CD4-positive, alpha-beta T cell (primary cell): ENCODE measurements around the gene MTIF3. TPM values are rescaled to one million over a fixed set of nuclear protein-coding genes. Genes with fewer than 3 reads are reported as not detected.

Experiments used
- ATAC-seq: fragments of 200-7000 bp; cut with Tn5 transposase; one replicate; pipeline ENCODE4 v1.10.0; 2022; ENCODE audit warnings: mild to moderate bottlenecking; ENCODE audit not compliant: poor library complexity
- CTCF ChIA-PET: fragments of 350-600 bp; sonication (Branson Sonifier 250); formaldehyde crosslinking; loops from one replicate; lab custom pipeline; 2021; ENCODE audit warnings: antibody characterized with exemption, inconsistent platforms; lab: Charles Lee
- POLR2A ChIA-PET: fragments of 350-600 bp; sonication (Branson Sonifier 250); formaldehyde crosslinking; loops from one replicate; lab custom pipeline; 2021; ENCODE audit warnings: antibody characterized with exemption, inconsistent platforms; lab: Charles Lee
- DNase-seq, 14 experiments: peaks; one replicate each; pipeline ENCODE4 v3.0.0-alpha.2; 2013 to 2020; ENCODE audit warnings: mixed read lengths in 2 of 14
- H3K27ac ChIP-seq, 2 donors: one replicate each; pipeline versions ENCODE4 v1.5.1 to v1.7.0; 2013; ENCODE audit warnings: low read length in 2 of 2, low read depth in 1 of 2, mild to moderate bottlenecking in 1 of 2
- H3K27me3 ChIP-seq, 2 experiments: 1 replicate in 1 of 2; 2 replicates in 1 of 2; pipeline versions ENCODE4 v1.6.1 to v1.7.0; 2013; ENCODE audit warnings: low read length in 2 of 2, control low read depth in 1 of 2, mild to moderate bottlenecking in 1 of 2, moderate library complexity in 1 of 2; ENCODE audit not compliant: insufficient read depth in 2 of 2, control insufficient read depth in 1 of 2
- H3K36me3 ChIP-seq: one replicate; pipeline ENCODE4 v1.6.1; 2013; ENCODE audit warnings: low read length, control low read depth; ENCODE audit not compliant: insufficient read depth
- H3K4me1 ChIP-seq: one replicate; pipeline ENCODE4 v1.6.1; 2013; ENCODE audit warnings: low read length, control low read depth; ENCODE audit not compliant: insufficient read depth
- H3K4me3 ChIP-seq: one replicate; pipeline ENCODE4 v1.5.1; 2013; ENCODE audit warnings: mild to moderate bottlenecking, low read length, moderate library complexity
- H3K9me3 ChIP-seq, 2 experiments: 1 replicate in 1 of 2; 2 replicates in 1 of 2; pipeline versions ENCODE4 v1.6.1 to v1.7.0; 2013; ENCODE audit warnings: low read length in 2 of 2, mild to moderate bottlenecking in 2 of 2, control low read depth in 1 of 2, moderate library complexity in 1 of 2; ENCODE audit not compliant: control insufficient read depth in 1 of 2, insufficient read depth in 1 of 2
- H3K27ac Mint-ChIP-seq: one replicate; pipeline ENCODE4 v1.8.0; 2020; ENCODE audit warnings: mixed read lengths
- H3K27me3 Mint-ChIP-seq: one replicate; pipeline ENCODE4 v1.8.0; 2021; ENCODE audit warnings: mixed read lengths
- H3K36me3 Mint-ChIP-seq: one replicate; pipeline ENCODE4 v1.8.0; 2021; ENCODE audit warnings: low read depth, mixed read lengths
- H3K4me1 Mint-ChIP-seq: one replicate; pipeline ENCODE4 v1.8.0; 2021; ENCODE audit warnings: low read depth, mixed read lengths
- H3K4me3 Mint-ChIP-seq: one replicate; pipeline ENCODE4 v1.8.0; 2020; ENCODE audit warnings: mild to moderate bottlenecking, mixed read lengths
- H3K9me3 Mint-ChIP-seq: one replicate; pipeline ENCODE4 v1.8.0; 2020; ENCODE audit warnings: mixed read lengths
- CTCF ChIP-seq: fragments of 200-600 bp; IDR thresholded peaks from one replicate; pipeline ENCODE4 v1.8.0; 2022; ENCODE audit warnings: antibody characterized with exemption, mild to moderate bottlenecking
- intact Hi-C, 2 experiments: fragments of 100-400 bp; cut with DNase I in 1 of 2; cut with micrococcal nuclease in 1 of 2; formaldehyde crosslinking; loops; one replicate each; pipeline versions ENCODE4 v1.15.1 to v1.9.0; 2023 to 2025; cut with DNase I, micrococcal nuclease
- total RNA-seq, 174 experiments: library from RNA in 2 of 174; stranded (reverse) in 2 of 174; gene quantifications; one replicate each; pipeline ENCODE4 v1.2.3 and lab custom pipeline; 2021 to 2026

MTIF3 gene
- total RNA-seq, 2 experiments from 2014 or later = 13.6 to 14.5 TPM

- Histone ChIP-seq H3K4me3 (no peak overlapping the region), H3K27me3 (no peaks in the 10 kb centered on the region), H3K4me1 (peaks cover 8% of the 10 kb centered on the region), H3K36me3 (no peaks in the 10 kb centered on the region), H3K9me3 (no peaks in the 10 kb centered on the region), H3K27ac (no peak overlapping the region)
- no peaks in the 10 kb centered on the region for H3K27me3 Mint-ChIP-seq
- H3K36me3 Mint-ChIP-seq = no peaks in the 10 kb centered on the region
- intact Hi-C loops = loop anchor here in 1 of 2 experiments (1.0 to 5.0 kb wide), 2 partner anchors 11 to 172 kb away; no protein-coding TSS in a partner anchor
- H3K4me1 Mint-ChIP-seq = no peaks in the 10 kb centered on the region
- TF ChIP-seq CTCF = no peak
- ChIA-PET CTCF (no interaction called here), POLR2A (no interaction called here)
- H3K9me3 Mint-ChIP-seq = no peaks in the 10 kb centered on the region
- no peak for DNase-seq
- H3K27ac Mint-ChIP-seq = no peak overlapping the region
- ATAC-seq = no peak
- H3K4me3 Mint-ChIP-seq = no peak overlapping the region
These were observed 31.0 kb downstream of the MTIF3 start for GRCh38 chr13:27419328-27419727.

DNA sequence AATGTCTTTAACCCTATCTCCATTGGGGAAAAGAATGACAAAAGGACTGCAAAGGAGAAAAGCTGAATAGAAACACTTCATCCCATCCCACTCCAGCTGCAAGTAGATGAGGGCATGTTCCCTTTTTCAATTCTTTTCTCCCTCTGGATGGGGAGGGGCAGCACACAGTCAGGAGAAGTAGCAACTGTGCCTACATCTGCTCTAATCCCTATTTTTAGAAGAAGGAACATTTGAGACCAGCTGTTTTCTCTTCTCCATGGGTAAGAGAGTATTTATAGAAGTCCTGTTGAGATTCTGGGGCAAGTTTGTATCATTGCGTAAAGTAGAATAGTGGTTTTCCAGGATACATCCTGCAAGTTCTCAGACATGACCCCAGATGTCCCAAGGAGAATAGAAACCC is 35.2 kb downstream of the MTIF3 start:
- H3K27ac Mint-ChIP-seq = no peak overlapping the region
- no peaks in the 10 kb centered on the region for H3K36me3 Mint-ChIP-seq
- intact Hi-C loops = loop anchor here in 1 of 2 experiments (5.0 kb wide), 1 partner anchor 168 kb away; no protein-coding TSS in a partner anchor
- H3K9me3 ChIP-seq = no peaks in the 10 kb centered on the region
- H3K4me3 ChIP-seq = no peak overlapping the region
- no peaks in the 10 kb centered on the region for H3K27me3 Mint-ChIP-seq
- no peak overlapping the region for H3K4me3 Mint-ChIP-seq
- peaks cover 0 to 2% of the 10 kb centered on the region in 2 experiments for H3K27me3 ChIP-seq
- DNase-seq (no peak), ATAC-seq (no peak)
- ChIA-PET CTCF (no interaction called here), POLR2A (interaction anchor here (1.8 kb wide), 1 partner anchor 11 kb away, joined by 4 read pairs; no protein-coding TSS in a partner anchor)
- no peaks in the 10 kb centered on the region for H3K36me3 ChIP-seq
- H3K4me1 Mint-ChIP-seq = no peaks in the 10 kb centered on the region
- H3K4me1 ChIP-seq = no peaks in the 10 kb centered on the region
- no peaks in the 10 kb centered on the region for H3K9me3 Mint-ChIP-seq
- H3K27ac ChIP-seq = no peak overlapping the region
- TF ChIP-seq CTCF = no peak

DNA sequence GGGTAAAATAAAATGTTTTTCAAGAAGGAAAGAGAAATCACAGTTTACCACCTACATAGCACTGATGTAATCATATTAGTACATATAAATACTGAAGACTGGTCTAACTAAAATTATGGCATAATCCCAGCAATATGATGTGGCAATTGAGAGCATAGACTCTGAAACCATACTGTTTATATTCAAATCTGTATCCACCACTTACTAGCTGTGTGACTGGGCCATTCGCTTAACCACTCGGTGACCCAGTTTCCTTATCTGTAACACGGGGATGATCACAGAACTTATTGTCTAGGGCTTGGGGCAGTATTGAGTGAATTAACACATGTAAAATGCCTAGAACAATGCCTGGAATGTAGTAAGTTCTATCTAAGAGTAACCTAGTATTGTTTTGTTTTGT is 39.0 kb downstream of the MTIF3 start:
- Mint-ChIP-seq H3K4me3 (no peak overlapping the region), H3K36me3 (no peaks in the 10 kb centered on the region), H3K4me1 (no peaks in the 10 kb centered on the region), H3K27ac (no peak overlapping the region), H3K27me3 (peaks cover 17% of the 10 kb centered on the region), H3K9me3 (no peaks in the 10 kb centered on the region)
- Histone ChIP-seq H3K9me3 (no peaks in the 10 kb centered on the region), H3K27ac (no peak overlapping the region), H3K27me3 (peaks cover 0 to 2% of the 10 kb centered on the region in 2 experiments), H3K4me1 (peaks cover 3% of the 10 kb centered on the region), H3K36me3 (no peaks in the 10 kb centered on the region), H3K4me3 (no peak overlapping the region)
- no peak for TF ChIP-seq CTCF
- intact Hi-C loops = no loop called here
- DNase-seq (no peak), ATAC-seq (no peak)
- ChIA-PET CTCF (no interaction called here), POLR2A (interaction anchor here (1.2 kb wide), 1 partner anchor 17 kb away, joined by 3 read pairs; no protein-coding TSS in a partner anchor)
